ENCODE data around the gene IVL. TPM values are rescaled to one million over a fixed set of nuclear protein-coding genes. Genes with fewer than 3 reads are reported as not detected.

The IVL gene
- total RNA-seq, 4 donors from 2014 or later, result not detected

DNA sequence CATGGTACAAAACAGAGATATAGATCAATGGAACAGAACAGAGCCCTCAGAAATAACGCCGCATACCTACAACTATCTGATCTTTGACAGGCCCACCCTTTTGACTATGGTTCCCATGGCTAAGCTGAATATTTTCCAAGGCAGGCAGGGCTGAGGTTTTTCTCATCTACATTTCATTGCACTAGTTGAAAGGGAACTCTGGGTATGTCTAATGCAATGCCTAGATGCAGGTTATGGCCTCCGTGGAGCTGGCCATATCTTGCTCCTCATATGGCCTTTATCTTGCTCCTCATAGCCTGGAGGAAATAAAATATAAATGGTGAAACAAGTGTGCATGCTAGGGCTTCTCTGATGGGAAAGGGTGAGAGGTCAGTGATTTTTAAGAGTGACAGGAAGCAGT, 49.2 kb downstream of the IVL start:
- TF ChIP-seq POLR2A (IDR thresholded peaks at IDR 0.05), result no peak
- TF ChIP-seq, protein P1, sequence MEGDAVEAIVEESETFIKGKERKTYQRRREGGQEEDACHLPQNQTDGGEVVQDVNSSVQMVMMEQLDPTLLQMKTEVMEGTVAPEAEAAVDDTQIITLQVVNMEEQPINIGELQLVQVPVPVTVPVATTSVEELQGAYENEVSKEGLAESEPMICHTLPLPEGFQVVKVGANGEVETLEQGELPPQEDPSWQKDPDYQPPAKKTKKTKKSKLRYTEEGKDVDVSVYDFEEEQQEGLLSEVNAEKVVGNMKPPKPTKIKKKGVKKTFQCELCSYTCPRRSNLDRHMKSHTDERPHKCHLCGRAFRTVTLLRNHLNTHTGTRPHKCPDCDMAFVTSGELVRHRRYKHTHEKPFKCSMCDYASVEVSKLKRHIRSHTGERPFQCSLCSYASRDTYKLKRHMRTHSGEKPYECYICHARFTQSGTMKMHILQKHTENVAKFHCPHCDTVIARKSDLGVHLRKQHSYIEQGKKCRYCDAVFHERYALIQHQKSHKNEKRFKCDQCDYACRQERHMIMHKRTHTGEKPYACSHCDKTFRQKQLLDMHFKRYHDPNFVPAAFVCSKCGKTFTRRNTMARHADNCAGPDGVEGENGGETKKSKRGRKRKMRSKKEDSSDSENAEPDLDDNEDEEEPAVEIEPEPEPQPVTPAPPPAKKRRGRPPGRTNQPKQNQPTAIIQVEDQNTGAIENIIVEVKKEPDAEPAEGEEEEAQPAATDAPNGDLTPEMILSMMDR (IDR thresholded peaks at IDR 0.05 in 4 of 5, conservative IDR thresholded peaks at IDR 0.05 in 1 of 5), result no peak
- in situ Hi-C loops (cut with MboI; ENCODE audit: low sequenced_read_pairs in 4 of 4), result no loop called here
- no peaks in the 10 kb centered on the region for H3K36me3 ChIP-seq
- DNase-seq (no peak), ATAC-seq (no peak)
- H3K27ac ChIP-seq, result no peak overlapping the region
- no peaks in the 10 kb centered on the region for H3K27me3 ChIP-seq
- intact Hi-C loops (cut with DNase I; ENCODE audit: low total_unique reads), result no loop called here
- no peak overlapping the region for H3K4me3 ChIP-seq
- H3K9me3 ChIP-seq, result no peaks in the 10 kb centered on the region
- H3K4me1 ChIP-seq, result no peaks in the 10 kb centered on the region

DNA sequence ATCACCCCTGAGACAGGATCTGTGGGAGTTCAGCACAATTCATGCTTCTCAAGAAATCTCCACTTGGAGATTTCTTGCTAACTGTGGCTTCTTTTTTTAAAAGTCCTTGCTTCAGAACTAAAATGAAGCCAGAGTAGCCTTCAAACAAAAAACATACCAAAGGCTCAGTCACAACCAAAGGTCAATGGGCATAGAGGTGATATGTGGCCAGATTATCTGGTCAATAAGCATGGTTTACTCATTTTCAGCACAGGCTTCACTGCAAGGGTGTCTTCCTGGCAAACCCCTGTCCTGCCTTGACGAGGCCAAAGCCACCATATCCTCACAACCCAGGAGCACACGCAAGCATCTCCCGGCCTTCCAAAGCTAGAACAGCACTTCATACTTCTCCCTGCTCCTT, 50.9 kb downstream of the IVL start:
- TF ChIP-seq, protein P1 (IDR thresholded peaks at IDR 0.05 in 4 of 5, conservative IDR thresholded peaks at IDR 0.05 in 1 of 5), result no peak
- no peak for TF ChIP-seq POLR2A (IDR thresholded peaks at IDR 0.05)
- Histone ChIP-seq H3K36me3 (no peaks in the 10 kb centered on the region), H3K4me3 (no peak overlapping the region), H3K27ac (no peak overlapping the region), H3K4me1 (no peaks in the 10 kb centered on the region), H3K9me3 (no peaks in the 10 kb centered on the region), H3K27me3 (no peaks in the 10 kb centered on the region)
- in situ Hi-C loops (cut with MboI; ENCODE audit: low sequenced_read_pairs in 4 of 4) (no loop called here), intact Hi-C loops (cut with DNase I; ENCODE audit: low total_unique reads) (no loop called here)
- ATAC-seq (no peak), DNase-seq (no peak)

DNA sequence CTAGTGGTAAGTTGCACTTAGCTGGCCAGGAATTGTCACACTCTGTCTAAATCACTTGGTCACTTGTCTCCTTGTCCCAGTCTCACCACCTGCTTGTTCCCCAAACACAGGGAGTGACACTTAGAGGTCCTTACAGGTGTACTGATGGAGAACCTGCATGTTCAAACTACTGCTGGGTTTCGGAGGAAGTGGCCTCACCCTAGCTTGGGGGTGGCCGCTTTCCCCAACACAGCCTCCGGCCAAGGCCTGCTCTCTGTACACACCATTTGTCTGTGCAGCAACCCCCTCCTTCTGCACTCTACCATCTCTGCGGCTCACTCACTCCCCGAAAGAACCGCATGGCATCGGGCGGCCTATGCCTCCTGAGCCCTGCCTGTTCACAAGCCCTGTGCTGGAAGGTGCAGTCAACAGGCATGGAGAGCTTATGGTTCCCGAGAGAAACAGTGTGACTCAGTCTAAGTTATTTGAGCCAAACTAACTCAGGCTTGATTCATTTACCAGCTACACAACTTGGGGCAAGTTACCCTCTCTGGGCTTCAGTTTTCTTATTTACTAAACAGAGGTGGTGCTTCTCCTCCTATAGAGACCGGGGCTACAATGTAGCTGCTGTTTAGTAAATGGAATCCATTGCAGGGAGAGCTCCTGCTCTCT, 51.6 kb downstream of the IVL start:
- DNase-seq (no peak), ATAC-seq (no peak)
- Histone ChIP-seq H3K9me3 (no peaks in the 10 kb centered on the region), H3K4me3 (no peak overlapping the region), H3K4me1 (no peaks in the 10 kb centered on the region), H3K27ac (no peak overlapping the region), H3K36me3 (no peaks in the 10 kb centered on the region), H3K27me3 (no peaks in the 10 kb centered on the region)
- in situ Hi-C loops (cut with MboI; ENCODE audit: low sequenced_read_pairs in 4 of 4) (no loop called here), intact Hi-C loops (cut with DNase I; ENCODE audit: low total_unique reads) (no loop called here)
- TF ChIP-seq POLR2A (IDR thresholded peaks at IDR 0.05), result no peak
- TF ChIP-seq, protein P1 (IDR thresholded peaks at IDR 0.05 in 4 of 5, conservative IDR thresholded peaks at IDR 0.05 in 1 of 5), result no peak

DNA sequence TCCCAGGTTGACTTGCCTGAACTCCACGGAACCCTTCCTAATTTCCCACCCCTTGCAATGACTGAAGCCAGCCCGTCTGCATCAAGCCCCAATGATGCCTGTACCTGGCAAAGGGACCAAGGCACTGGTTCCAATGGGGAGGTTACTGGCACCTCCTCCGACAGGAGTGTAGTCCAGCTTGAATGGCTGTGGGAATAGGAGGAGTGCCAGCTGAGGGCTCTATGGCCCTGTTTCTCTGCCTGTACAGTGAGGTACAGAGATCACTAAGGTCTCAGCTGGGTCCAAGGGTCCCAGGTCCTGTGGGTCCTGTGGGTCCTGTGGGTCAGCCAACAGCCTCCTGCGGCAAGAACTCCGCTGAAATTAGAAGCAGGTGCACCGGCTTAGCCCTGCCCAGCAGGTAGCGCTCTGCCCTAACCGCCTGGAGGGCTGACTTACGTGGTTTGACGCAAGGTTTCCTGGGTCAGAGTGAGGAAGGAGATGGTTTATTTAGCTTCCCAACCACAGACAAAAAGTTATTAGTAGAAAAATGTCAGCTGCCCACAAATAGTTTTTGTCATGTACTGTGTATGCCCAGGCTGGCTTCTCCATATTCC, 52.2 kb downstream of the IVL start:
- intact Hi-C loops (cut with DNase I; ENCODE audit: low total_unique reads), result no loop called here
- TF ChIP-seq, protein P1 (IDR thresholded peaks at IDR 0.05 in 4 of 5, conservative IDR thresholded peaks at IDR 0.05 in 1 of 5), result no peak
- TF ChIP-seq POLR2A (IDR thresholded peaks at IDR 0.05), result no peak
- ATAC-seq, result no peak

More for the DNA sequence above, 52.2 kb downstream of the IVL start:
- Histone ChIP-seq H3K27ac (no peak overlapping the region), H3K9me3 (no peaks in the 10 kb centered on the region), H3K27me3 (no peaks in the 10 kb centered on the region), H3K36me3 (no peaks in the 10 kb centered on the region), H3K4me1 (no peaks in the 10 kb centered on the region), H3K4me3 (no peak overlapping the region)
- DNase-seq, result no peak
- in situ Hi-C loops (cut with MboI; ENCODE audit: low sequenced_read_pairs in 4 of 4), result no loop called here

Other genes starting within 250 kb of the IVL start
- gene LCE2D, start 245.2 kb upstream of the IVL start, total RNA-seq, result not detected
- gene LCE2C, start 233.3 kb upstream of the IVL start, total RNA-seq, result not detected
- gene LCE2B, start 222.4 kb upstream of the IVL start, total RNA-seq, result not detected
- gene LCE2A, start 210.2 kb upstream of the IVL start, total RNA-seq, result not detected
- not detected for gene LCE4A, start 200.4 kb upstream of the IVL start, total RNA-seq
- not detected for gene KPRP, start 150.5 kb upstream of the IVL start, total RNA-seq
- gene LCE1F, start 133.4 kb upstream of the IVL start, total RNA-seq, result not detected
- not detected for gene LCE1E, start 122.3 kb upstream of the IVL start, total RNA-seq
- gene LCE1D, start 111.8 kb upstream of the IVL start, total RNA-seq, result not detected
- gene LCE1C, start 101.9 kb upstream of the IVL start, total RNA-seq, result not detected
- not detected for gene LCE1B, start 96.6 kb upstream of the IVL start, total RNA-seq
- gene LCE1A, start 81.1 kb upstream of the IVL start, total RNA-seq, result not detected
- gene LCE6A, start 65.7 kb upstream of the IVL start, total RNA-seq, result not detected
- not detected for gene LCE7A, start 48.5 kb upstream of the IVL start, total RNA-seq
- gene SMCP, start 30.2 kb upstream of the IVL start, total RNA-seq, result not detected
- gene SPRR5, start 38.7 kb downstream of the IVL start, total RNA-seq, result not detected
- not detected for gene SPRR4, start 62.1 kb downstream of the IVL start, total RNA-seq
- not detected for gene SPRR1A, start 75.5 kb downstream of the IVL start, total RNA-seq
- not detected for gene SPRR3, start 93.2 kb downstream of the IVL start, total RNA-seq
- not detected for gene SPRR1B, start 122.7 kb downstream of the IVL start, total RNA-seq
- gene SPRR2D, start 132.6 kb downstream of the IVL start, total RNA-seq, result not detected
- not detected for gene SPRR2A, start 149.0 kb downstream of the IVL start, total RNA-seq
- not detected for gene SPRR2B, start 163.1 kb downstream of the IVL start, total RNA-seq
- not detected for gene SPRR2E, start 186.0 kb downstream of the IVL start, total RNA-seq
- not detected for gene SPRR2F, start 205.0 kb downstream of the IVL start, total RNA-seq
- gene SPRR2G, start 242.3 kb downstream of the IVL start, total RNA-seq, result not detected

Measured in gastrocnemius medialis (tissue), 4 donors.